Astrocyte (in vitro differentiated cells and primary cell): ENCODE data around the gene DCAF12.

ENCODE experiments used
- CTCF ChIP-seq: IDR thresholded peaks from 2 replicates; pipeline ENCODE4 v1.5.1; 2011; ENCODE audit warnings: low read depth, mild to moderate bottlenecking, inconsistent platforms, low read length, moderate library complexity; ENCODE audit not compliant: insufficient read depth
- EZH2 ChIP-seq: IDR thresholded peaks from 2 replicates; pipeline ENCODE4 v1.6.1; 2012; ENCODE audit warnings: mild to moderate bottlenecking, low read length, inconsistent platforms; ENCODE audit not compliant: insufficient read depth

- TF ChIP-seq CTCF (no peak), EZH2 (no peak)
Observed at GRCh38 chr9:34131571-34131970, 5.1 kb upstream of the DCAF12 start.
